GM10847 (cell line): Measurements from ENCODE around the gene SDK2.

Experiments
- POLR2A ChIP-seq: IDR thresholded peaks from 2 replicates; pipeline ENCODE4 v1.6.1; 2011; ENCODE audit not compliant: insufficient read length; ENCODE audit errors: extremely low read depth

SDK2 gene

DNA sequence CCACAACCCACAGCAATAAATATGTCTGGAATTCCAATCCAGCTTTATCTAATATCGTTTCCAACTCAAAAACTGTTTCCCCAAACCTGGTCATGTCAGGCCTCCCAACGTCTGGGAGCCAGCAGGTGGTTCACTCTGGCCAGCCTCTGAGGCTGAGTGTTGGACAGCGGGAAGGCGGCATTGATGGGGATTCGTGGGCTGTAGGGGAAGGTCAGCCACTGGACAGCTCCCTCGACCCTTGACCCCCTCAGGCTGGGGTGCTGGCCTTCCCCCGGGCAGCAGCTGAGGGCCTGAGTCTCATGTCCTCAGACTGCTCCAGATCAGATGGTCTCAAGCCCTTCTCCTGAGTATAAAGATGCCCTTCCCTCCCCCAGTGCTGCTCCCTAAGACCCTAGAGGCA, 50.2 kb downstream of the SDK2 start:
- TF ChIP-seq POLR2A, result no peak

DNA sequence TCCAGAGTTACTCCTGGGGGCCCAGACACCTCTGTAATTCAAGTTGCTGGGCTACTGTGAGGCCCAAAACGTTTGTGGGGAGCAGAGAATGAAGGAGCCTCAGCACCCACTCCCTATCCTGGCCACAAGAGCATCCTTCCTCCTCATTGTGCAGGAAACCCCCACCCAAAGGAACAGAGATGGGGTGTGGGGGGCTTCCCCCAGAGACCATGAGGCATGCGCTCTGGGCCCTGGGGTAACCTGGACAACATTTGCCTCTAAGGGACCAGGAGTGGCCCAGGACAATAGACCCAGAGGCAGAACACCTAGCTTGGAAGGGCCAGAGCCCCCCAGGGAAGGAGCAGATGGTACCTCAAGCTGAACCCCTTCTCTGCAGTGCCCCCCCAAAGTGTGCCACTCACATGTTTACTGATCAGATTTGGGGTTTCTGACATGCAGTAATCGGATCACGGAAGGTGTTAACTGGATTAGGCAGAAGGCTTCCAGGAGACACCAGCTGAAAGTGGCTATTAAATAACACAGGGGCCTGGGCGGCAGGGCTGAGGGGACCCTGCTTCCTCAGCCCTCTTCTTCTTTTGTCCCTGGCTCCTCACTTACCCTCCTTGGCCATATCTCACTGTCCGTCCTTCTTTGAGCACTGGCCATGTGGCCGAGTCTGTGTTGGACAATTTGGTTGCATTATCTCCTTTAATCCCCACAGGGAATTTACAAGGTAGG, 50.8 kb downstream of the SDK2 start:
- TF ChIP-seq POLR2A, result no peak

DNA sequence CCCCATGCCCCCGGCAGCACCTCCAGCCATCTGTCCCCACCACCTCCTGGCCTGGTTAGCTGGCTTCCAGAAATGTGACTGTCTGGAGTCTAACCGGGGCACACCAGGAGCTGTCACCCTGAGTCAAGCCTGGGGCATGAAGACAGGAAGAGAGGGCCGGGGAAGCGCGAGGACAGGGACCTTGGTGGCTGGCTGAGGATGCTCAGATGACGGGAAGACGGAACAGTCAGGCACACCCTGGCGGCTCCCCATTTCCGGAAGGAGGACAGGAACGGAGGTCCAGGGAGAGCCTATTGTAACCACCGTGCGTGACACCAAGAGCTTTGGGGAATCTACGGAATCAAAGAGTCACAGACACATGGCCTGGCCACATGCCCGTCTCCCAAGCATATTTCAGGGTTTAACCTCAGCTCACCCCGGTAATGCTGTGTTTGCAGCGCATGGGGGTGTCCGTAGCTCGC, 51.7 kb downstream of the SDK2 start:
- TF ChIP-seq POLR2A, result no peak

DNA sequence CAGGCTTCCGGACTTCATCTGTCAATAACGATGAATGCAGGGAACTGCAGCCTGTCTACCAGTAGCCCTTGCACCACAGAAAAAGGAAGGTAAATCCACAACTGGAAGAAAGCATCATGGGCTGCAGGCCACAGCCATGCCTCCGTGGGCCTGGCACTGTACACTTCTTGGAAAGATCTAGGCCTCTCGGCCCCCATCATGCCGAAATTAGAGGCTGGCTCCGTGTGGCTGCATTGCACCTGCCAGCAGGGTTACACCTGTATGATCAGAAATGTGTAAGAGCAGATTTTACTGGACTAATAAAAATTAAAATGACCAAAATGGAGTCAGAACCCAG, 52.2 kb downstream of the SDK2 start:
- TF ChIP-seq POLR2A, result no peak

DNA sequence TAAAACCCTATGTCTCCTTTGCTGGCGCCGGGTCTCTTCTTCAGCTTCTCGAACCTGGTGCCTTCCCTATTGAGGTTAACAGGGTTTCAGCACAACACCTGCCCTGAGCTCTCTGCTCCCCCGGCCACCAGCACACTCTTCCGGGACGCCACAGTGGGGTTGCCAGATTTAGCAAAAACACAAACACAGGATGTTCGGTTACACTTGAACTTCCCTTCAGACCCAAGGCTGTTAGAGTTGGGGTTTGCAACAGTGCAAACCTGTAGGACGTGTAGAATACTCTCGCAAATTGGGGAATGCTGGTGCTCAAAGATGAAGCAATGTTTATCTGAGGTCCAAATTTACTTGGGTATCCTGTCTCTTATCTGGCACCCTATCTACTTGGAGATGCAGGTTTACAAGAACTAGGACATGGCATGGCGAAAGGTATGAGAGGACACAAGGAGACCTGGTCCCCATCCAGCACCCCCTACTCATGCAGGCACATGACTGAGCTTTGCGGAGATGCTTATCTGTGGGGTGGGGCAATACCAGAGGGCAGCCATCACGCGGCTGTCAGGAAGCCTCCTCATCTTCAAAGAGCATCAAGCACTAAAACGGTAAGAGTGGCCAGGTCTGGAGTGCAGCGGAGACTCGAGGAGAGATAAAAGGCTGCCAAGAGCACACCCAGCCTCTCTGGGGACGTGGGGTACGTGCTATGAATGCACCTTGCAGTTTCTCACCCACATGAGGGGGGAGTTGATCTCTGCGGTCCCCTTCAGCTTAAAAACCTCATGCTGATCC, 52.8 kb downstream of the SDK2 start:
- TF ChIP-seq POLR2A, result no peak

DNA sequence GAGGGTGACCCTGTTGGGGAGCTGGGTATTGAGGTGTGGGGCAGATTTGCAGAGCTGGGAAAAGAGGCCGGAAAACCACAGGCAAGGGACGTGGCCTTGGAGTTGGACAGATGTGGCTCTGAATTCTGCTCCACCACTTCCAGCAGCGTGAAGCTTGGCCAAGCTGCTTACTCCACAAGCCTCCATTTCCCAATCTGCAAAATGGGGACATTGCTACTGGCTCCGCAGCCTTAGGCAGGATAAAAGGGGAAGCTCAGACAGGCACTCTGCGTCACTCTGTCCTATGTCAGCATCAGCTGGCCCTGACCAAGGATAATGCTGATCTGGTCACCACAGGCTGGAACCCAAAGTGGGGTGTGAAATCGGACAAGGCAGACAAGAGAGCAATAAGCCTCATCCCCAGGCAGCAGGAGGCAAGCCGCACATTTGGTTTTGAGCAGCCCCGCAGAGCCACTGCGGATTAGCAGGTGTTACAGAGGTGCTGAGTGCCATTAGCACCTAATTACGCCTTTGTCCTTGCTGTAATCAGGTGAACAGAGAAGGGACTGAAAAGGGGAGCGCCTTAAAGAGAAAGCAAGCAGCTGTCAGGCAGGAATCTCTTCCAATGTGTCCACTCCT, 54.8 kb downstream of the SDK2 start:
- no peak for TF ChIP-seq POLR2A

DNA sequence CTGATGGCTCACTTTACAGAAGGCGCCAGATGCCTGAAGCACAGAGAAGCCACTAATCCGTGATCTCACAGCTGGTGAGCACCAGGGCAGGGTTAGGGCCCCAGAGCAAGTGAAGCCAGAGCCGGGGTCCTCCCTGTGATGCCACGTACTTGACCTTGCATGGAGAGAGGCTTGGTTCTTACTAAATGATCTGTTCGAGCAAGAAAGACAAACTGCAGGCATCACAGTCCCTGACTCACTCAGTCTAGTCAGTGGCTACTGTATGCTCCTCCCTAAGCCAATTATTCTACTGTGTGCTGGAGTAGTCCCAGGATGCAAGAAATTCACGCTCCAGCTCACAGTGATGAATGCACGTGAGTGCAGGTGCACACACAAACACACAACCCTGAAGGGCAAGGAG, 55.4 kb downstream of the SDK2 start:
- TF ChIP-seq POLR2A, result no peak

DNA sequence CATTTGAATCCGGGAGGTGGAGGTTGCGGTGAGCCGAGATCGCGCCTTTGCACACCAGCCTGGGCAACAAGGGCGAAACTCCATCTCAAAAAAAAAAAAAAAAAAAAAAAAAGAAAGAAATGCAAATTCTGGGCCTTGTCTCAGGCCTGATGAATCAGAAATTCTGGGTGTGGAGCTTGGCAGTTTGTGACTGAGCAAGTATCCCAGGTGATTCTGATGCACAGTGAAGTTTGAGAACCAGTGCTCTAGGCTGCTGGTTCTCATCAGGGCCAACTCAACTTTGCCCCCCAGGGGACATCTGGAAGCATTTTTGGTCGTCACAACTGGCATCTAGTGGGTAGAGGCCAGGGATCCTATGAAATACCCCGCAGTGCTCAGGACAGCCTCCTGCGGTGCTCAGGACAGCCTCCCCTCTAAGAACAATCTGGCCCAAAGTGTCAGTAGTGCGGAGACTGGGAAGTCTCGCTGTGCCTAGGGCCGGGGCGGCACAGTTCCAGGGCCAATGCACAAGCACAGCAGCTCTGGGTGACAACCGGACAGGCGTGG, 55.9 kb downstream of the SDK2 start:
- TF ChIP-seq POLR2A, result no peak

GRCh38 chr17:73586921-73587602, 57.2 kb downstream of the SDK2 start:
- no peak for TF ChIP-seq POLR2A

- TF ChIP-seq POLR2A, result no peak
These were observed 57.9 kb downstream of the SDK2 start for GRCh38 chr17:73586275-73586832.

- TF ChIP-seq POLR2A, result no peak
These were observed 58.7 kb downstream of the SDK2 start for GRCh38 chr17:73585583-73585982.

GRCh38 chr17:73584987-73585386, 59.3 kb downstream of the SDK2 start:
- no peak for TF ChIP-seq POLR2A

GRCh38 chr17:73584049-73584448, 60.2 kb downstream of the SDK2 start:
- no peak for TF ChIP-seq POLR2A

DNA sequence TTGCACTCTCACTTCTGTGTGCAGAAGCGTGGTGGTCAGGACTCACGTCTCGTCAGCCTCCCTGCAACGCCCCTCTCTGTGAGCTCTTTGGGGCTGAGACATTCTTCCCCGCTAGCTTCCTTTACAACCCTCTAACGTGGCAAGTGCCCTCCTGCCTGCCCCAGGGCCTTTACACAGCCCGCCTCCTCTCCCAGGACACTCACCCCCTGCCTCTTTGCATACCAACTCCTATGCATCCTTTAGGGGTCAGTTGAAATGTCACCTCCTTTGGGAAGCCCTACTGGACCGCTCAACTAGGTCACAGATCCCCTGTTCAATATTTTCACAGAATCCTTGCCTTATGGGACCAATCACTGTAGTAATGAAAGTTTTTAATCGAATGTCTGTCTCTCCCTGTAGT, 61.4 kb downstream of the SDK2 start:
- no peak for TF ChIP-seq POLR2A

- TF ChIP-seq POLR2A, result no peak
These were observed 61.9 kb downstream of the SDK2 start for GRCh38 chr17:73582359-73582758.
